ENCODE data around the gene ADAMTSL1.

GRCh38 chr9:18861609-18862544 lies 387.9 kb downstream of the ADAMTSL1 start:
- no peak for TF ChIP-seq POLR2A (IDR thresholded peaks at IDR 0.05)
- TF ChIP-seq CTCF (IDR thresholded peaks at IDR 0.05), result no peak
- no peak for TF ChIP-seq POLR2AphosphoS5 (IDR thresholded peaks at IDR 0.05)

Data from transverse colon (tissue), 4 donors.